ENCODE measurements around the gene DYRK1A.

- no peak for TF ChIP-seq CTCF (CRISPR knock-in tag; IDR thresholded peaks at IDR 0.05)
- TF ChIP-seq ZNF713 (CRISPR knock-in tag; IDR thresholded peaks at IDR 0.05): no peak
- no peak for TF ChIP-seq ZNF205 (CRISPR knock-in tag; IDR thresholded peaks at IDR 0.05)
- TF ChIP-seq POLR2A (IDR thresholded peaks at IDR 0.05; ENCODE audit: insufficient read depth in 1 of 2, low read depth in 2 of 2, low read length in 2 of 2): no peak
- no peak for TF ChIP-seq NFE2L2 (IDR thresholded peaks at IDR 0.05; ENCODE audit: low read length)
- TF ChIP-seq RAD21 (CRISPR knock-in tag; IDR thresholded peaks at IDR 0.05): no peak
- TF ChIP-seq EZH2 (conservative IDR thresholded peaks at IDR 0.05; ENCODE audit: low read depth, low read length): no peak
Measured at GRCh38 chr21:37574316-37574715, 207.7 kb downstream of the DYRK1A start.
